Heart left ventricle (tissue), 16 donors: Measurements from ENCODE around the gene A3GALT2. TPM values are rescaled to one million over a fixed set of nuclear protein-coding genes. Genes with fewer than 3 reads are reported as not detected.

Experiments
- ATAC-seq, 4 donors: fragments of 200-7000 bp; cut with Tn5 transposase; one replicate each; pipeline ENCODE4 v1.9.1; 2020 to 2022; ENCODE audit warnings: moderate library complexity in 4 of 4, mild to moderate bottlenecking in 3 of 4, moderate number of reproducible peaks in 1 of 4
- DNase-seq, 5 donors: peaks; one replicate each; pipeline ENCODE4 v3.0.0-alpha.2; 2020
- H3K27ac ChIP-seq, 12 donors: fragments of 200-600 bp; sonication (generic) in 4 of 12; one replicate each; pipeline versions ENCODE4 v1.5.0 to v1.8.0; 2016 to 2022; ENCODE audit warnings: mild to moderate bottlenecking in 2 of 12
- H3K27me3 ChIP-seq, 9 donors: fragments of 200-600 bp; sonication (generic) in 2 of 9; one replicate each; pipeline versions ENCODE4 v1.5.1 to v1.8.0; 2016 to 2022; ENCODE audit warnings: mild to moderate bottlenecking in 3 of 9
- H3K36me3 ChIP-seq, 9 donors: fragments of 200-600 bp; sonication (generic) in 2 of 9; one replicate each; pipeline versions ENCODE4 v1.5.0 to v1.8.0; 2018 to 2022; ENCODE audit warnings: mild to moderate bottlenecking in 2 of 9
- H3K4me1 ChIP-seq, 12 donors: fragments of 200-600 bp; sonication (generic) in 4 of 12; one replicate each; pipeline versions ENCODE4 v1.5.0 to v1.8.0; 2016 to 2022; ENCODE audit warnings: mild to moderate bottlenecking in 3 of 12
- H3K4me3 ChIP-seq, 12 donors: fragments of 200-600 bp; sonication (generic) in 4 of 12; one replicate each; pipeline versions ENCODE4 v1.5.0 to v1.8.0; 2017 to 2022; ENCODE audit warnings: mild to moderate bottlenecking in 9 of 12, moderate library complexity in 4 of 12
- H3K9me3 ChIP-seq, 12 donors: fragments of 200-600 bp; sonication (generic) in 4 of 12; one replicate each; pipeline versions ENCODE4 v1.5.0 to v1.8.0; 2016 to 2022; ENCODE audit warnings: mild to moderate bottlenecking in 1 of 12
- CTCF ChIP-seq, 12 donors: fragments of 200-600 bp; sonication (generic) in 4 of 12; IDR thresholded peaks; one replicate each; pipeline versions ENCODE4 v1.5.0 to v1.8.0; 2018 to 2022; ENCODE audit warnings: antibody characterized with exemption in 12 of 12, mild to moderate bottlenecking in 5 of 12
- POLR2A ChIP-seq, 2 donors: fragments of 450-650 bp; IDR thresholded peaks; one replicate each; pipeline ENCODE4 v1.6.1; 2017; ENCODE audit warnings: antibody characterized with exemption in 2 of 2, mild to moderate bottlenecking in 2 of 2, moderate library complexity in 2 of 2
- WGBS, 4 donors: extraction: QIAGEN DNeasy Blood & Tissue Kit in 2 of 4; methylation state at CpG; one replicate each; pipeline versions ENCODE4 v1.1.5 to v1.1.7; 2013 to 2018; 5-methylcytosine and 5-hydroxymethylcytosine counted together
- intact Hi-C, 10 donors: fragments of 100-400 bp; cut with DNase I; formaldehyde crosslinking; loops; one replicate each; pipeline versions ENCODE4 v1.11.1 to v1.14.2; 2022
- polyA plus RNA-seq, 2 donors: library from polyadenylated mRNA; stranded (reverse); fragments of 200-250 nt; gene quantifications; one replicate each; pipeline ENCODE4 v1.2.3, GENCODE V29; 2013
- total RNA-seq, 9 donors: library from RNA; depleted of rRNA in 2 of 9; stranded (reverse); fragments of >200 nt in 2 of 9; fragmentation: NEBNext Ultra II Directional in 3 of 9; extraction: Animal tissue kit (Norgen Biotek cat#: 25700) in 3 of 9; gene quantifications; one replicate each; pipeline versions ENCODE4 v1.1.0 to v1.2.4, GENCODE V29; 2016 to 2023
- donor health status: ischemic (EF 13 %, LVEDD 7.1; RV severe dilation, severe dysfunction).
- donor health status: healthy with polysubstance abuse.
- donor health status: DM: no; HTN: yes; CAD: no.
- donor health status: DM: no; HTN: no; CAD: no.
- donor health status: ischemic (EF 25% LVEDD 6.9; RV normal size, moderate dysfunction).
- donor health status: ischemic (EF 25% LVEDD 5.7; RV mildly dilated, moderate dysfunction).
- donor health status: healthy.
- donor health status: DM: yes; HTN: yes; CAD: no.
- donor health status: ischemic (EF 35%, LVEDD 5.7; RV mildly dilated, moderate dysfunction).
- donor health status: nonischemic (EF 11% LVEDD 7.7; RV severe dilation, severe dysfunction).
- donor health status: DM: yes; HTN: yes; CAD: no.
- donor health status: PGD.
- donor health status: ischemic (EF 29% LVEDD 5.4; RV normal size, mild dysfunction).
- donor health status: nonischemic (EF 23%, LVEDD 6.1; RV moderate dilation, normal function).

The A3GALT2 gene
- total and polyA plus RNA-seq, 11 donors: 0.40 TPM; not detected in 10

GRCh38 chr1:33327587-33328325 lies 6.9 kb upstream of the A3GALT2 start:
- TF ChIP-seq CTCF (IDR thresholded peaks at IDR 0.05) (no peak), POLR2A (IDR thresholded peaks at IDR 0.05) (no peak)
- Histone ChIP-seq H3K4me1 (peaks cover 6 to 78% (median 49%) of the 10 kb centered on the region in 12 donors), H3K9me3 (no peaks in the 10 kb centered on the region), H3K27me3 (no peaks in the 10 kb centered on the region), H3K36me3 (peaks cover 0 to 100% (median 100%) of the 10 kb centered on the region in 9 donors), H3K27ac (peak overlapping the region in 10 of 12 donors; percentile 1 to 73 (median 26)), H3K4me3 (no peak overlapping the region)
- ATAC-seq: peak; percentile 58 to 75 (median 68)
- 31 to 42% (median 37%) methylated on average over 9 of the region's 9 CpGs for WGBS, 4 donors
- intact Hi-C loops: no loop called here
- DNase-seq: peak in 4 of 5 donors; percentile 61 to 78 (median 68)

- H3K4me1 ChIP-seq: peaks cover 0 to 68% (median 39%) of the 10 kb centered on the region in 12 donors
- TF ChIP-seq POLR2A (IDR thresholded peaks at IDR 0.05): no peak
- no peak for TF ChIP-seq CTCF (IDR thresholded peaks at IDR 0.05)
Measured at GRCh38 chr1:33326785-33327184, 5.9 kb upstream of the A3GALT2 start.

GRCh38 chr1:33324677-33325575 lies 4.0 kb upstream of the A3GALT2 start:
- H3K27me3 ChIP-seq: no peaks in the 10 kb centered on the region
- TF ChIP-seq POLR2A (IDR thresholded peaks at IDR 0.05) (no peak), CTCF (IDR thresholded peaks at IDR 0.05) (no peak)
- peaks cover 0 to 58% (median 33%) of the 10 kb centered on the region in 12 donors for H3K4me1 ChIP-seq
- no peak for DNase-seq
- no peaks in the 10 kb centered on the region for H3K9me3 ChIP-seq
- H3K36me3 ChIP-seq: peaks cover 0 to 87% (median 75%) of the 10 kb centered on the region in 9 donors
- no peak overlapping the region for H3K4me3 ChIP-seq
- ATAC-seq: no peak
- peak overlapping the region in 7 of 12 donors; percentile 1 to 73 (median 25) for H3K27ac ChIP-seq
- 59 to 68% (median 65%) methylated on average over 20 to 22 of the region's 22 CpGs for WGBS, 4 donors
- intact Hi-C loops: no loop called here

More at GRCh38 chr1:33326785-33327184, 5.9 kb upstream of the A3GALT2 start:
- Histone ChIP-seq H3K36me3 (peaks cover 0 to 100% (median 93%) of the 10 kb centered on the region in 9 donors), H3K4me3 (no peak overlapping the region), H3K27me3 (no peaks in the 10 kb centered on the region), H3K27ac (peak overlapping the region in 3 of 12 donors; percentile 15 to 73 (median 51)), H3K9me3 (no peaks in the 10 kb centered on the region)
- 83 to 89% (median 84%) methylated on average over 9 of the region's 9 CpGs for WGBS, 4 donors
- DNase-seq (no peak), ATAC-seq (no peak)
- intact Hi-C loops: no loop called here
